C4-2B (cell line): ENCODE results near the gene TRIM8.

Experiments
- ZFX ChIP-seq: fragments of 450-650 bp; IDR thresholded peaks from 2 replicates; pipeline ENCODE4 v1.6.1; 2017
- TF ChIP-seq, protein P1 (sequence below): fragments of 450-650 bp; conservative IDR thresholded peaks from 2 replicates; pipeline ENCODE4 v1.5.1; 2017; ENCODE audit warnings: mild to moderate bottlenecking

DNA sequence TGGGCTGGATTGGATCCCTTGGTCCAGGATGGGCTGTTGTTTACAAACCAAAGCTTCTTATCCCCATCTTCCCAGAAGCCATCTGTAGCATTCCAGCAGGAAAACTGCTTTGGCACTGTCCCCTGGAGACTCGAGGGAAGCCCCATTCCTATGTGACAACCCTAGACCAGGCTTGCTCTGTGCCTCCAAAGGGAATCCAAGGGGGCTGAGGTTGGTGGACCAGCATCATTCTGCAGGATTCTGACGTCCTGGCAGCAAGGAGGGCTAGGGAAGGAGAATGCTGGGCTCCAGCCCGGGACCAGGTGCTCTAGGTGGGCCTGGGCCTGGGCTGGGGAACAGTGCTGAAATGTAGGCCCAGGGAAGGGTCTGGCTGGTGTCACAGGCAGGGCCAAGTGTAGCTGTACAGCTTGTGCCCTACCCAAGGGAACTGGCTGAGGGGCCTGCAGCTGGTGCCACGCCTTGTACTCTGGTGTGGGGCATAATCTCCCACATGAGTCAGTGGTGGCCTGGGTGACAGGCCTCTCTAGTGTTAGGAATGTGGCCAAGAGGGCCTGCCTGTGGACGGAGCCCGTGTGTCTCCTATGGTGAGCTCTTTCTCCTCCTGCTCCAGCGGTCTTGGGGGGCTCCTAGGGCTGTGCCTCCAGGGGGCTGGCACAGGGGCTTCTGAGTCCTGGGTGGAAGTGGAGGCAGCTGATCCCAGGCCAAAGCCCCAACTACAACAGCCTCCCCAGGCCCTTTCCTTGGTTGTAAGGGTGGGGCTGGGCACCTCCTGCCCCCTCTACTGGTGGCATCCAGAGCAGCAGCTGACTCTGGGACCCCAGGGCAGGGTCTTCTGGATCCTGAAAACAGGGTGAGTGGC is 25.2 kb downstream of the TRIM8 start:
- TF ChIP-seq, protein P1, sequence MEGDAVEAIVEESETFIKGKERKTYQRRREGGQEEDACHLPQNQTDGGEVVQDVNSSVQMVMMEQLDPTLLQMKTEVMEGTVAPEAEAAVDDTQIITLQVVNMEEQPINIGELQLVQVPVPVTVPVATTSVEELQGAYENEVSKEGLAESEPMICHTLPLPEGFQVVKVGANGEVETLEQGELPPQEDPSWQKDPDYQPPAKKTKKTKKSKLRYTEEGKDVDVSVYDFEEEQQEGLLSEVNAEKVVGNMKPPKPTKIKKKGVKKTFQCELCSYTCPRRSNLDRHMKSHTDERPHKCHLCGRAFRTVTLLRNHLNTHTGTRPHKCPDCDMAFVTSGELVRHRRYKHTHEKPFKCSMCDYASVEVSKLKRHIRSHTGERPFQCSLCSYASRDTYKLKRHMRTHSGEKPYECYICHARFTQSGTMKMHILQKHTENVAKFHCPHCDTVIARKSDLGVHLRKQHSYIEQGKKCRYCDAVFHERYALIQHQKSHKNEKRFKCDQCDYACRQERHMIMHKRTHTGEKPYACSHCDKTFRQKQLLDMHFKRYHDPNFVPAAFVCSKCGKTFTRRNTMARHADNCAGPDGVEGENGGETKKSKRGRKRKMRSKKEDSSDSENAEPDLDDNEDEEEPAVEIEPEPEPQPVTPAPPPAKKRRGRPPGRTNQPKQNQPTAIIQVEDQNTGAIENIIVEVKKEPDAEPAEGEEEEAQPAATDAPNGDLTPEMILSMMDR = no peak; the same call in 1 of the 2 replicates
- no peak for TF ChIP-seq ZFX
